DOHH2 (cell line): ENCODE data around the gene PRR15.

Source experiments
- H3F3A ChIP-seq: fragments of 200-600 bp; sonication (generic), shearing (Covaris generic); 2 replicates; pipeline ENCODE4 v1.6.0; 2016; ENCODE audit warnings: antibody characterized with exemption, mild to moderate bottlenecking; ENCODE audit not compliant: control insufficient read depth, insufficient read depth
- H3K27ac ChIP-seq: fragments of 200-600 bp; sonication (generic); 2 replicates; pipeline ENCODE4 v1.5.1; 2014; ENCODE audit warnings: low read depth, mild to moderate bottlenecking, low read length, moderate library complexity
- H3K27me3 ChIP-seq: fragments of 200-600 bp; sonication (generic); 2 replicates; pipeline ENCODE4 v1.6.1; 2014; ENCODE audit warnings: mild to moderate bottlenecking, low read length, mixed read lengths; ENCODE audit not compliant: control insufficient read depth
- H3K36me3 ChIP-seq: fragments of 200-600 bp; sonication (generic); 2 replicates; pipeline ENCODE4 v1.6.1; 2014; ENCODE audit warnings: mild to moderate bottlenecking, low read length, moderate library complexity, mixed read lengths; ENCODE audit not compliant: control insufficient read depth
- H3K4me1 ChIP-seq: fragments of 200-600 bp; sonication (generic); 2 replicates; pipeline ENCODE4 v1.6.1; 2014; ENCODE audit warnings: mild to moderate bottlenecking, low read length, mixed read lengths; ENCODE audit not compliant: control insufficient read depth
- H3K4me2 ChIP-seq: fragments of 200-600 bp; sonication (generic); 2 replicates; pipeline ENCODE4 v1.6.0; 2014; ENCODE audit warnings: mild to moderate bottlenecking, low read length, moderate library complexity
- H3K4me3 ChIP-seq: fragments of 200-600 bp; sonication (generic); 2 replicates; pipeline ENCODE4 v1.5.1; 2014; ENCODE audit warnings: mild to moderate bottlenecking, low read length, mixed read lengths
- H3K79me2 ChIP-seq: fragments of 200-600 bp; sonication (generic); 2 replicates; pipeline ENCODE4 v1.6.1; 2014; ENCODE audit warnings: mild to moderate bottlenecking, low read length, mixed read lengths; ENCODE audit not compliant: control insufficient read depth
- H3K9me2 ChIP-seq: fragments of 200-600 bp; sonication (generic); replicated peaks from 2 replicates; pipeline ENCODE4 v1.6.1; 2014; ENCODE audit warnings: mild to moderate bottlenecking, low read length, mixed read lengths; ENCODE audit not compliant: control insufficient read depth
- H3K9me3 ChIP-seq: fragments of 200-600 bp; sonication (generic); 2 replicates; pipeline ENCODE4 v1.6.1; 2014; ENCODE audit warnings: antibody characterized with exemption, low read length, mixed read lengths; ENCODE audit not compliant: control insufficient read depth, insufficient read depth
- H4K20me1 ChIP-seq: fragments of 200-600 bp; sonication (generic); 2 replicates; pipeline ENCODE4 v1.6.0; 2014; ENCODE audit warnings: low read depth, mild to moderate bottlenecking, antibody characterized with exemption, low read length, moderate library complexity; ENCODE audit not compliant: control insufficient read depth, insufficient read depth
- CTCF ChIP-seq: fragments of 200-600 bp; sonication (generic); IDR thresholded peaks from one replicate; pipeline ENCODE4 v1.5.1; 2014; ENCODE audit warnings: antibody characterized with exemption, mild to moderate bottlenecking, low read depth, low read length; ENCODE audit not compliant: poor library complexity, severe bottlenecking
- EZH2phosphoT487 ChIP-seq: fragments of 200-600 bp; sonication (generic); IDR thresholded peaks from 2 replicates; pipeline ENCODE4 v1.6.1; 2017; ENCODE audit warnings: borderline replicate concordance, mild to moderate bottlenecking, antibody characterized with exemption, low read length, moderate library complexity, mixed read lengths

Gene PRR15

GRCh38 chr7:29592866-29593265 is 29.2 kb downstream of the PRR15 start:
- Histone ChIP-seq H3K4me1 (peaks cover 8% of the 10 kb centered on the region), H4K20me1 (no peaks in the 10 kb centered on the region), H3K36me3 (no peaks in the 10 kb centered on the region), H3K27me3 (peaks cover 2% of the 10 kb centered on the region; the same call in 1 of the 2 replicates), H3K9me2 (no peaks in the 10 kb centered on the region), H3K79me2 (no peaks in the 10 kb centered on the region), H3K27ac (no peak overlapping the region), H3K4me2 (no peak overlapping the region), H3K4me3 (no peak overlapping the region), H3K9me3 (no peaks in the 10 kb centered on the region), H3F3A (no peaks in the 10 kb centered on the region)
- TF ChIP-seq CTCF (no peak), EZH2phosphoT487 (no peak)

GRCh38 chr7:29593459-29593858 is 29.8 kb downstream of the PRR15 start:
- Histone ChIP-seq H3K79me2 (no peaks in the 10 kb centered on the region), H3K36me3 (no peaks in the 10 kb centered on the region), H3K4me1 (peaks cover 7% of the 10 kb centered on the region), H3K4me2 (no peak overlapping the region), H3K9me2 (no peaks in the 10 kb centered on the region), H3K9me3 (no peaks in the 10 kb centered on the region), H3K27me3 (peaks cover 2% of the 10 kb centered on the region; the same call in 1 of the 2 replicates), H4K20me1 (no peaks in the 10 kb centered on the region), H3F3A (no peaks in the 10 kb centered on the region), H3K27ac (no peak overlapping the region), H3K4me3 (no peak overlapping the region)
- TF ChIP-seq EZH2phosphoT487 (no peak), CTCF (no peak)

GRCh38 chr7:29596593-29597178 is 33.1 kb downstream of the PRR15 start:
- Histone ChIP-seq H3K4me2 (no peak overlapping the region), H3K4me1 (no peaks in the 10 kb centered on the region), H3F3A (no peaks in the 10 kb centered on the region), H3K4me3 (no peak overlapping the region), H3K27ac (no peak overlapping the region), H3K9me3 (no peaks in the 10 kb centered on the region), H4K20me1 (no peaks in the 10 kb centered on the region), H3K79me2 (no peaks in the 10 kb centered on the region), H3K27me3 (peaks cover 2% of the 10 kb centered on the region; the same call in 1 of the 2 replicates), H3K36me3 (no peaks in the 10 kb centered on the region), H3K9me2 (no peaks in the 10 kb centered on the region)
- TF ChIP-seq CTCF: no peak
- no peak for TF ChIP-seq EZH2phosphoT487
